ENCODE results near the gene ADGRG3. TPM values are rescaled to one million over a fixed set of nuclear protein-coding genes. Genes with fewer than 3 reads are reported as not detected.

ADGRG3 gene
- total and polyA plus RNA-seq, 9 of the 15 experiments (the other 6 are each of a cell fraction or from before 2014, with no cell fraction given): 0.09 to 0.52 (median 0.14) TPM; not detected in 3

DNA sequence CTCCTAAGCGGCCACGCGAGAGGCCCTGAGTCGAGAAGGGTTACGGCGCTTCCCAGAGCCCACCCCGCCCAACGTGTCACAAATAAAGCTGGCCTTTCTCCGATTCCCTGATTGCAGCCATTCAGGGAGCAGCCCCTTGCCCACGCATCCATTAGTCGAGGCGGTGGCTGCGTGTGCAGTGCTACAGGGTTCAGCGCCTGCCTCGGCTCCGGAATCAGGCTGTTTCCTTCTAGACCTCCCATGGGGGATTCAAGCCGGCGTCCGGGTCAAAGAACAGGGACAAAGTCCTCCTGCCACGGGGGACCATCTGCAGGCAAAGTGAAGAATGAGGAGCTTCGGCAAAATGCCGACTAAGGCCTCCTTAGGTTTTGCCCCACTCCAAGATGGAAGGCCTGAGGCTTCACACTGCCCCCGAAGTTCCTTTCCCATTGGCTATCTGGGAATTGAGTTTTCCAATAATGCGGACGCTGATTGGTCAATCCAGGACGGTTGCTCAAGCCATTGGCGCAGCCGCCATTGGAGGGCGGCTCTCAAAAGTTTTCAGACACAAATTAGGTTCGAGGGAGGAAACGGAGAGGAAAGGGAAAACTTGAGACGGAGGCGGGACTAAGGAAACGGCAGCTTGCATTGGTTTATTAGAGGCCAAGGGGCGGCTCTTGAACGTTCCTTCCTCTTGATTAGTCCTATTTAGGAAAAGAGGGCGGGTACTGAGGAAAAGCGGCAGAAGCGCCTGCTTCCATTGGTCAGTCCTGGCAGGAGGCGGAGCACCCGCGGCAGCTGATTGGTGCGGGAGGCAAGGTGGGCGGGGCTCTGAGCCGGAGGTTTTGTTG is 67.0 kb downstream of the ADGRG3 start (continued):
- TF ChIP-seq, protein P1, sequence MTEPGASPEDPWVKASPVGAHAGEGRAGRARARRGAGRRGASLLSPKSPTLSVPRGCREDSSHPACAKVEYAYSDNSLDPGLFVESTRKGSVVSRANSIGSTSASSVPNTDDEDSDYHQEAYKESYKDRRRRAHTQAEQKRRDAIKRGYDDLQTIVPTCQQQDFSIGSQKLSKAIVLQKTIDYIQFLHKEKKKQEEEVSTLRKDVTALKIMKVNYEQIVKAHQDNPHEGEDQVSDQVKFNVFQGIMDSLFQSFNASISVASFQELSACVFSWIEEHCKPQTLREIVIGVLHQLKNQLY (CRISPR knock-in tag; conservative IDR thresholded peaks at IDR 0.05): no peak
- TF ChIP-seq BACH1 (tag; IDR thresholded peaks at IDR 0.05) (peak; percentile 64; the same call in 1 of the 2 replicates), ZBED1 (IDR thresholded peaks at IDR 0.05) (no peak), ZNF311 (CRISPR knock-in tag; IDR thresholded peaks at IDR 0.05) (no peak), MAFG (tag; conservative IDR thresholded peaks at IDR 0.05) (peak; percentile 84), ZNF507 (tag; conservative IDR thresholded peaks at IDR 0.05) (no peak), ZNF12 (CRISPR knock-in tag; IDR thresholded peaks at IDR 0.05) (no peak), GATA2 (CRISPR knock-in tag; IDR thresholded peaks at IDR 0.05) (no peak), ZNF263 (CRISPR knock-in tag; IDR thresholded peaks at IDR 0.05; ENCODE audit: borderline replicate concordance) (no peak; the same call in 1 of the 2 replicates), KDM4B (IDR thresholded peaks at IDR 0.05; ENCODE audit: borderline replicate concordance in 2 of 2, low read depth in 1 of 2) (no peak), COPS2 (conservative IDR thresholded peaks at IDR 0.05) (no peak), TARDBP (IDR thresholded peaks at IDR 0.05) (no peak), GATAD2A (IDR thresholded peaks at IDR 0.05) (no peak), KAT8 (IDR thresholded peaks at IDR 0.05; ENCODE audit: low read depth) (no peak), SIN3A (IDR thresholded peaks at IDR 0.05; ENCODE audit: borderline replicate concordance in 2 of 2, control insufficient read depth in 1 of 2, low read depth in 2 of 2, low read length in 2 of 2) (no peak; a peak in 1 of 4 replicates), SOX6 (IDR thresholded peaks at IDR 0.05) (no peak), ZNF23 (CRISPR knock-in tag; IDR thresholded peaks at IDR 0.05) (no peak), RBBP5 (IDR thresholded peaks at IDR 0.05; ENCODE audit: borderline replicate concordance, insufficient read depth, low read length, poor library complexity, severe bottlenecking) (peak; percentile 54), SP1 (CRISPR knock-in tag; IDR thresholded peaks at IDR 0.05) (peak; percentile 96), ZNF668 (CRISPR knock-in tag; IDR thresholded peaks at IDR 0.05) (no peak), ZBTB1 (CRISPR knock-in tag; IDR thresholded peaks at IDR 0.05; ENCODE audit: borderline replicate concordance, low read depth) (peak; percentile 33; the same call in 1 of the 2 replicates), NCOA6 (IDR thresholded peaks at IDR 0.05) (no peak), CC2D1A (IDR thresholded peaks at IDR 0.05) (no peak), GATAD2B (IDR thresholded peaks at IDR 0.05; ENCODE audit: borderline replicate concordance) (no peak)
- TF ChIP-seq, protein P2, sequence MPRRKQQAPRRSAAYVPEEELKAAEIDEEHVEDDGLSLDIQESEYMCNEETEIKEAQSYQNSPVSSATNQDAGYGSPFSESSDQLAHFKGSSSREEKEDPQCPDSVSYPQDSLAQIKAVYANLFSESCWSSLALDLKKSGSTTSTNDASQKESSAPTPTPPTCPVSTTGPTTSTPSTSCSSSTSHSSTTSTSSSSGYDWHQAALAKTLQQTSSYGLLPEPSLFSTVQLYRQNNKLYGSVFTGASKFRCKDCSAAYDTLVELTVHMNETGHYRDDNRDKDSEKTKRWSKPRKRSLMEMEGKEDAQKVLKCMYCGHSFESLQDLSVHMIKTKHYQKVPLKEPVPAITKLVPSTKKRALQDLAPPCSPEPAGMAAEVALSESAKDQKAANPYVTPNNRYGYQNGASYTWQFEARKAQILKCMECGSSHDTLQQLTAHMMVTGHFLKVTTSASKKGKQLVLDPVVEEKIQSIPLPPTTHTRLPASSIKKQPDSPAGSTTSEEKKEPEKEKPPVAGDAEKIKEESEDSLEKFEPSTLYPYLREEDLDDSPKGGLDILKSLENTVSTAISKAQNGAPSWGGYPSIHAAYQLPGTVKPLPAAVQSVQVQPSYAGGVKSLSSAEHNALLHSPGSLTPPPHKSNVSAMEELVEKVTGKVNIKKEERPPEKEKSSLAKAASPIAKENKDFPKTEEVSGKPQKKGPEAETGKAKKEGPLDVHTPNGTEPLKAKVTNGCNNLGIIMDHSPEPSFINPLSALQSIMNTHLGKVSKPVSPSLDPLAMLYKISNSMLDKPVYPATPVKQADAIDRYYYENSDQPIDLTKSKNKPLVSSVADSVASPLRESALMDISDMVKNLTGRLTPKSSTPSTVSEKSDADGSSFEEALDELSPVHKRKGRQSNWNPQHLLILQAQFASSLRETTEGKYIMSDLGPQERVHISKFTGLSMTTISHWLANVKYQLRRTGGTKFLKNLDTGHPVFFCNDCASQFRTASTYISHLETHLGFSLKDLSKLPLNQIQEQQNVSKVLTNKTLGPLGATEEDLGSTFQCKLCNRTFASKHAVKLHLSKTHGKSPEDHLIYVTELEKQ (CRISPR knock-in tag; IDR thresholded peaks at IDR 0.05): no peak
- TF ChIP-seq, protein P3, sequence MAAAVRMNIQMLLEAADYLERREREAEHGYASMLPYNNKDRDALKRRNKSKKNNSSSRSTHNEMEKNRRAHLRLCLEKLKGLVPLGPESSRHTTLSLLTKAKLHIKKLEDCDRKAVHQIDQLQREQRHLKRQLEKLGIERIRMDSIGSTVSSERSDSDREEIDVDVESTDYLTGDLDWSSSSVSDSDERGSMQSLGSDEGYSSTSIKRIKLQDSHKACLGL (CRISPR knock-in tag; IDR thresholded peaks at IDR 0.05; ENCODE audit: borderline replicate concordance, poor library complexity, severe bottlenecking): no peak
